NCI-H1092 treated with DMSO at 0.1 percent for 48 hours (cell line): ENCODE data around the gene TELO2.
"Not testable (repeated sequence)": the region's sequence is repeated elsewhere in the genome, so short reads cannot be mapped to it uniquely, and the experiment has no call there.

ENCODE experiments used
- DNase-seq: peaks from one replicate; lab custom pipeline; 2025; lab: John Stamatoyannopoulos, UW

TELO2 gene

GRCh38 chr16:1457489-1458245, 35.5 kb upstream of the TELO2 start:
- no peak for DNase-seq

GRCh38 chr16:1458336-1458976, 34.7 kb upstream of the TELO2 start:
- no peak for DNase-seq

GRCh38 chr16:1458977-1459341, 34.2 kb upstream of the TELO2 start:
- no peak for DNase-seq

GRCh38 chr16:1459967-1460366, 33.2 kb upstream of the TELO2 start:
- DNase-seq: no peak

- DNase-seq: no peak
These were observed 32.5 kb upstream of the TELO2 start for GRCh38 chr16:1460602-1461138.

- no peak for DNase-seq
These were observed 32.0 kb upstream of the TELO2 start for GRCh38 chr16:1461146-1461545.

GRCh38 chr16:1464196-1464893, 28.8 kb upstream of the TELO2 start:
- DNase-seq: no peak

GRCh38 chr16:1464894-1465566, 28.1 kb upstream of the TELO2 start:
- no peak for DNase-seq

GRCh38 chr16:1465567-1465915, 27.6 kb upstream of the TELO2 start:
- DNase-seq: no peak

GRCh38 chr16:1466054-1466453, 27.1 kb upstream of the TELO2 start:
- DNase-seq: no peak

GRCh38 chr16:1466968-1467521, 26.1 kb upstream of the TELO2 start:
- no peak for DNase-seq

- no peak for DNase-seq
These were observed 24.7 kb upstream of the TELO2 start for GRCh38 chr16:1468426-1468810.

GRCh38 chr16:1469141-1469540, 24.0 kb upstream of the TELO2 start:
- not testable (repeated sequence) for DNase-seq

- DNase-seq: no peak
These were observed 23.4 kb upstream of the TELO2 start for GRCh38 chr16:1469693-1470201.

GRCh38 chr16:1470481-1471251, 22.5 kb upstream of the TELO2 start:
- DNase-seq: no peak

GRCh38 chr16:1471569-1472194, 21.5 kb upstream of the TELO2 start:
- DNase-seq: no peak

- DNase-seq: no peak
These were observed 20.2 kb upstream of the TELO2 start for GRCh38 chr16:1472974-1473373.

GRCh38 chr16:1474082-1474795, 18.9 kb upstream of the TELO2 start:
- no peak for DNase-seq

GRCh38 chr16:1474796-1475551, 18.2 kb upstream of the TELO2 start, which contains the start of gene CLCN7:
CLCN7 (minus strand) TSS chr16:1475028; CDS start chr16:1474974, 54 bp downstream.
- DNase-seq: peak; percentile 68
